Omental fat pad (tissue), 4 donors: ENCODE results near the gene APOO. TPM values are rescaled to one million over a fixed set of nuclear protein-coding genes. Genes with fewer than 3 reads are reported as not detected.
"Not testable (repeated sequence)": the region's sequence is repeated elsewhere in the genome, so short reads cannot be mapped to it uniquely, and the experiment has no call there.

ENCODE experiments used
- ATAC-seq: fragments of 150-250 bp; one replicate; pipeline ENCODE4 v1.9.1; 2016; ENCODE audit warnings: mild to moderate bottlenecking, moderate library complexity; ENCODE audit not compliant: low FRiP score
- DNase-seq: peaks from one replicate; pipeline ENCODE4 v3.0.0-alpha.2; 2019; ENCODE audit warnings: low spot score
- total RNA-seq, 4 donors: library from RNA; depleted of rRNA; stranded (reverse); fragments of >200 nt; gene quantifications; one replicate each; pipeline ENCODE4 v1.1.0, GENCODE V29; 2016
- TF ChIP-seq, protein P1 (sequence below), 3 donors: fragments of 450-650 bp; IDR thresholded peaks; one replicate each; pipeline ENCODE4 v1.5.1; 2016 to 2017; ENCODE audit warnings: antibody characterized with exemption in 3 of 3, mild to moderate bottlenecking in 3 of 3, moderate library complexity in 2 of 3

APOO gene
- total RNA-seq, 4 donors from 2014 or later: 4.4 to 10.0 (median 4.9) TPM

DNA sequence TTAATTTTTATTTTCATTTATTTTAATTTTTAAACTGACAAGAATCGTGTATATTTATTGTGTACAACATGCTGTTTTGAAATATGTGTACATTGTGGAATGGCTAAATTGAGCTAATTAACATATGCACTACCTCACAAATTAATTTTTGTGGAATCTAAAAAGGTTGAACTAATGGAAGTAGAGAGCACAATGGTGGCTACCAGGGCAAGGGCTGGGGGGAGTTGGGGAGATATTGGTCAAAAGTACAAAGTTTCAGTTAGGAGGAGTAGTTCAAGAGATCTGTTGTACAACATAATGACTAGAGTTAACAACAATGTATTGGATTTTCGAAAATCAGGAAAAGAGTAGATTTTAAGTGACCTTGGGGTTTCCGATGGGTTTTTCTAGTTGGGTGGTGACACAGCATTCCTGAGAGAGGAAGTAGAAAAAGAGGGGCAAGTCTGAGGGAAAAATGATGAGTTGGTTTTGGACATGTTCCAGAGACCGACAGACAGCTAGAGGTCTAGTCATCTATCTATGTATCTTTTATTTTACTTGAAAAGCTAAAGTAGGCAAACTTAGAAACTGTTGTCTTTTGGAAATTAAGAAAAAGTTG is 23.2 kb downstream of the APOO start:
- ATAC-seq: no peak
- no peak for DNase-seq
- TF ChIP-seq, protein P1, sequence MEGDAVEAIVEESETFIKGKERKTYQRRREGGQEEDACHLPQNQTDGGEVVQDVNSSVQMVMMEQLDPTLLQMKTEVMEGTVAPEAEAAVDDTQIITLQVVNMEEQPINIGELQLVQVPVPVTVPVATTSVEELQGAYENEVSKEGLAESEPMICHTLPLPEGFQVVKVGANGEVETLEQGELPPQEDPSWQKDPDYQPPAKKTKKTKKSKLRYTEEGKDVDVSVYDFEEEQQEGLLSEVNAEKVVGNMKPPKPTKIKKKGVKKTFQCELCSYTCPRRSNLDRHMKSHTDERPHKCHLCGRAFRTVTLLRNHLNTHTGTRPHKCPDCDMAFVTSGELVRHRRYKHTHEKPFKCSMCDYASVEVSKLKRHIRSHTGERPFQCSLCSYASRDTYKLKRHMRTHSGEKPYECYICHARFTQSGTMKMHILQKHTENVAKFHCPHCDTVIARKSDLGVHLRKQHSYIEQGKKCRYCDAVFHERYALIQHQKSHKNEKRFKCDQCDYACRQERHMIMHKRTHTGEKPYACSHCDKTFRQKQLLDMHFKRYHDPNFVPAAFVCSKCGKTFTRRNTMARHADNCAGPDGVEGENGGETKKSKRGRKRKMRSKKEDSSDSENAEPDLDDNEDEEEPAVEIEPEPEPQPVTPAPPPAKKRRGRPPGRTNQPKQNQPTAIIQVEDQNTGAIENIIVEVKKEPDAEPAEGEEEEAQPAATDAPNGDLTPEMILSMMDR (IDR thresholded peaks at IDR 0.05): no peak

DNA sequence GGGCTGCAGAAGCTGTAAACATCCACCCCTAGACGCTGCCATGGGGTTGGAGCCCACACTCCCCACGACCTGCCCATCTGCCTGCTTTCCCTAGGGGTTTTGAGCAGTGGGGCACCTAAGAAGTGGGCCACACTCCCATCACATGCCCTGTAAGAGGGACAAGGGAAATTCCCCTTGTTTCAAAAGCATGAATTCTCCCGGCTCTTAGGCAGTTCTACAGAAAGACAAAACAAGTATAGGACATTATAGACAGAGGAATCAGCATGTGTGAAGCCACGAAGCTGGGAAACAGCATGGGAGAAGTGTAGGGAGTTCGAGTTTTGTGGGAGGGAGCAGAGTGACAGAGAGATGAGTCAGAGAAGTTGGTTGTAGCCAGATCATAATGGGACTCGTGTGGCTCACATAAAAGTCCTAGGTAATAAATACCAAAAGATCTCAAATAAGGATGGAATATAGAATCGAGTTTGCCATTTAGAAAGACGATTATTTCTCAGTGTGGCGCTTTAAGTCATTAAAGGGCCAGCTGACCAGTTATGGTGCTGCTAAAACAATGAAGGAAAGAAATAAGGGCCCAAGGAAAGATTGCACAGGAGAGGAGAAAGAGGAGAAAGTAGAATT is 23.9 kb downstream of the APOO start:
- TF ChIP-seq, protein P1 (IDR thresholded peaks at IDR 0.05): no peak
- DNase-seq (no peak), ATAC-seq (peak; percentile 20)

DNA sequence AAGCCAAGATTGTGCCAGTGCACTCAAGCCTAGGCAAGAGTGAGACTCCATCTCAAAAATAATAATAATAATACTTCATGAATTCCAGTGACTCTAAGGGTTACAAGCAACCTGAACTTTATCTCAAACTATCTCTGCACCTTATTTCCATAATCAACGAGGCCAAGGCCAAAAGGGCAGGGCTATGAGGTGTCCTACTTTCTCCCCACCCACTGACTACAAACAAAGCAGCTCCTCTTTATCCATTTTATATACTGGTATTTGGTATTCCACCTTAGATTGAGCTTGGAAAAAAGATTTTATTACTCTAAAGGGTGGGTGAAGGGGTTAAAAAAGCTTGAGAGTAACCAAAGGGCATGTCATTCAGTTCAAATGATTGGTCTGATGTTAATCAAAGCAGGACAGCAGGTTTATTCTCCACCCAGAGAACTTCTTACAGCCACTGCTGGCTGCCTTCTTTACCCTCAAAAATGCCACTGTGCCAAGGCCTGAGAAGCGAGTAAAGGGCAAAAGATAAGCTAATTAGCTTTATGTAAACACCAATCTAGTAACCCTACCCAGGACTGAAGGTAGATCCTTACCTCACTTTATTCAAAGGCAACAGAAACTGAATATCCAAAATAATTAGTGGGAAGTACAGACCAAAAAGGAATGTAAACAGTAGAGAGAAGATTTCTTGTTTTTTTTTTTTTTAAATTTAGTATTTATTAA is 28.2 kb downstream of the APOO start:
- TF ChIP-seq, protein P1 (IDR thresholded peaks at IDR 0.05): no peak
- ATAC-seq (no peak), DNase-seq (no peak)

DNA sequence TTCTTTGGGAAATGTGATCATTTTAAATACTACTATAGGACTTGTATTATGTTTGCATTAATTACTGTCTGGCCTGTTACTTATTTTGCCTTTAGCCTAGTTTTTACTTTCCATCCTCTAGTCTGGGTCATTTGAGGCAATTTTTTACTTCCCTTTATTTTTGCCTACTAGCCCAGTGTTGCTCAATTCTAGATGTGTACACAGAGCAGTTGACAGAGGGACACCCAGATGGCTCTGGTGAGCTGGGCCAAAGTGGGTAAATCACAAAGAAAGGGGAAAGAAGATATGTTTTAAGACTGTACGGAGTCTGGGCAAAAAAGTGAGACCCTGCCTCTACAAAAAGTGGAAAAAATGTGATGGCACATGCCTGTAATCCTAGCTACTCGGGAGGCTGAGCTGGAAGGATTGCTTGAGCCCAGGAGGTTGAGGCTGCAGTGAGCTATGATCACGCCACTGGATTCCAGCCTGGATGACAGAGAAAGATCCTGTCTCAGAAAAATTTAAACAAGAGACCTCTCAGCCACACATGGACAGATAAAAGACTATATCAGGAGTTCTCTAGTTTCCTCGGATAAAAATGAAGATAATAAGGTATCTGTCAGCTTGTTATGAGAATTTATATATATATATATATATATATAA is 35.7 kb downstream of the APOO start:
- no peak for DNase-seq
- TF ChIP-seq, protein P1 (IDR thresholded peaks at IDR 0.05): no peak
- ATAC-seq: no peak

DNA sequence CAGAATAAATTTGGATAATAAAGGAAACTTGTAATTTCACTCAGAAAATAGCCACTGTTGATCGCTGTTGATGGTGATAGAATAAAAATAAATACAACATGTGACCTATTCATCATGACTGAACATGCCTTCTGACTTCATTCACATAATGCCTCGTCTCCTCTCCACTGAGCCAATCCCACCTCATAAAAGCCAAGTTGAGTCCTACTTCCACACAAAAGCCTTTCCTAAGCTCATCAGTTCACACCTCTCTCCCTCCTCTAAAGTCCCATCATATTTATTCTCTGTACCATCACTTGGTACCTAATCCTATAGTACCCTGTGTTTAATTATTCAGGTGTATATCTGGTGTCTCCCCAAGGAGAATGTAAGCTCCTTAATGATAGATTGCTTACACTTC is 37.7 kb downstream of the APOO start:
- DNase-seq (no peak), ATAC-seq (no peak)
- TF ChIP-seq, protein P1 (IDR thresholded peaks at IDR 0.05): no peak

DNA sequence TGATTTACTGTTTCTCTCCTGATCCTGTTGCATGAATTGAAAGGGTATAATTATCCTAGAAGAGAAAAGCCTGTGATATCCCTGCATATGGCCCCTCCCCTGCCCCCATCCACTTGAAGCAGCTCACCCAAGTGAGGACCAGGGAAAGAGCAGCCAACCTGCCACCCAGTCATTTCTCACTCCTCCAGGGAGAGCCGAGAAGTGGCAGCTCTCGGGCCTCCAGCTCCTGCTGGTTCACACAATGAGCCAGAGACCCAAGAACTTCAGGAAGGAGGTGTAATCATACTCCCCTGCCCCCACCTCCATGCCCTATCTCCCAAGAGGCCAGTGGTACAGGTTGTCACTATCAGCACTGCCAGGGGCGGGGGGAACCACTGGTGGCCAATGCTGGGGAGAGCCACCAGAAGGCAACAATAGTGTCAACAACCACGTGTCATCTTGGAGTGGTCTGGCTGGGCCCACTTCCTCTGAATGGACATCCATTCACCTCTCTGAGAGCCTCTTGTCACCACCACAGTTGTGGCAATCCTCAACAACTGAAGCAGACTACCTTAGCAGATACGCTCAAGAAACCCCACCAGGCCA is 42.9 kb downstream of the APOO start:
- ATAC-seq (no peak), DNase-seq (no peak)
- TF ChIP-seq, protein P1 (IDR thresholded peaks at IDR 0.05): no peak

DNA sequence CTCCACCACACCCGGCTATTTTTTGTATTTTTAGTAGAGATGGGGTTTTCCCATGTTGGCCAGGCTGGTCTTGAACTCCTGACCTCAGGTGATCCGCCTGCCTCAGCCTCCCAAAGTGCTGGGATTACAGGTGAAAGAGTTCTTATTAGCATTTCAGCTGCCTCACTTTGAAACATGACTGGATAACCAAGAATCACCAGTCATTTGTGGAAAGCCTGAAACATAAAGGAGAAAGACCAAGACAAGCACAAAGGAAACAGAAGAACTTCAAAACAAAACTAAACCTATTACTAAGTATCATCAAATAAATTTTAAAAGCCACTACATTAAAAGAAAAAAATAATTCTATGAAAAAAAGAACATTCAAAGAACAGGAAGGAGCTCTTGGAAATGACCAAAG is 45.8 kb downstream of the APOO start:
- not testable (repeated sequence) for ATAC-seq, DNase-seq
